ENCODE measurements around the gene IMPA2. TPM values are rescaled to one million over a fixed set of nuclear protein-coding genes. Genes with fewer than 3 reads are reported as not detected.

Gene IMPA2
- total and polyA plus RNA-seq, 2 of the 4 experiments (the other 2 are of a cell fraction): 5.4 to 5.5 TPM

GRCh38 chr18:12029786-12030584, 48.7 kb downstream of the IMPA2 start:
- Histone ChIP-seq H4K91ac (ENCODE audit: insufficient read depth, low read depth, low read length) (no peak overlapping the region), H4K5ac (ENCODE audit: low read depth, low read length) (no peak overlapping the region), H3K4me2 (ENCODE audit: low read depth, low read length) (no peak overlapping the region), H2BK20ac (ENCODE audit: low read depth, low read length) (no peak overlapping the region), H2BK15ac (ENCODE audit: low read depth, low read length) (no peak overlapping the region), H4K8ac (ENCODE audit: low read depth in 2 of 2, low read length in 2 of 2) (no peak overlapping the region), H3K9me3 (ENCODE audit: control insufficient read depth, insufficient read depth, low read length) (no peaks in the 10 kb centered on the region), H3K9me1 (ENCODE audit: insufficient read depth, low read length) (peaks cover 3% of the 10 kb centered on the region; the same call in 1 of the 2 replicates), H3K79me1 (ENCODE audit: low read depth in 1 of 2, low read length in 2 of 2) (no peaks in the 10 kb centered on the region), H2AK9ac (replicated peaks; ENCODE audit: low read depth, low read length, poor library complexity) (no peak overlapping the region), H3K18ac (ENCODE audit: low read depth, low read length) (no peak overlapping the region), H3K14ac (replicated peaks; ENCODE audit: low read depth, low read length) (no peak overlapping the region), H3K4me3 (ENCODE audit: insufficient read depth, low read depth, low read length) (no peak overlapping the region), H3K9ac (ENCODE audit: low read depth, low read length) (no peak overlapping the region), H4K20me1 (ENCODE audit: insufficient read depth, low read length) (no peaks in the 10 kb centered on the region), H2AK5ac (ENCODE audit: low read depth, low read length) (no peak overlapping the region), H2BK120ac (ENCODE audit: low read depth, low read length) (no peak overlapping the region), H3K23ac (ENCODE audit: low read depth, low read length) (no peak overlapping the region), H3K36me3 (ENCODE audit: control insufficient read depth, insufficient read depth, low read length) (peaks cover 17% of the 10 kb centered on the region), H2BK5ac (ENCODE audit: low read depth, low read length, poor library complexity, severe bottlenecking) (no peak overlapping the region), H3K4ac (ENCODE audit: low read depth, low read length) (no peak overlapping the region), H2AFZ (replicated peaks; ENCODE audit: low read length, poor library complexity) (no peak overlapping the region), H3K27ac (ENCODE audit: insufficient read depth, low read length) (no peak overlapping the region), H3K56ac (ENCODE audit: extremely low read depth, insufficient read depth, low read length) (no peak overlapping the region), H3K27me3 (ENCODE audit: control insufficient read depth, insufficient read depth, low read length) (no peaks in the 10 kb centered on the region), H3K4me1 (ENCODE audit: control insufficient read depth, insufficient read depth, low read length) (peaks cover 25% of the 10 kb centered on the region)
- intact Hi-C loops (cut with micrococcal nuclease) (no loop called here), dilution Hi-C loops (cut with HindIII; ENCODE audit: low sequenced_read_pairs, unreplicated experiment) (no loop called here), in situ Hi-C loops (cut with MboI; ENCODE audit: low sequenced_read_pairs) (no loop called here)
- DNase-seq (no peak), ATAC-seq (ENCODE audit: low read depth) (no peak)
- WGBS, 2 experiments (ENCODE audit: extremely low coverage in 2 of 2, insufficient read length in 1 of 2): 88% methylated on average over 13 of the region's 21 CpGs; no CpG with 5 or more reads in 1 of the 2 experiments
- ChIA-PET CTCF (interaction anchor here (1.0 kb wide), 2 partner anchors 9 to 242 kb away, joined by 3 to 4 read pairs; no protein-coding TSS in a partner anchor), POLR2A (ENCODE audit: unreplicated experiment) (no interaction called here)
- no TSS peak for BruUV-seq (replicated peaks)
- TF ChIP-seq NFE2L2 (IDR thresholded peaks at IDR 0.05; ENCODE audit: low read depth, low read length) (no peak), CHD1 (IDR thresholded peaks at IDR 0.05; ENCODE audit: low read depth, low read length) (no peak), SMC3 (IDR thresholded peaks at IDR 0.05; ENCODE audit: low read depth, low read length) (no peak), MXI1 (IDR thresholded peaks at IDR 0.05; ENCODE audit: borderline replicate concordance, low read depth, low read length) (no peak), MAZ (IDR thresholded peaks at IDR 0.05; ENCODE audit: borderline replicate concordance, low read depth, low read length) (no peak), CTCF (conservative IDR thresholded peaks at IDR 0.05; ENCODE audit: low read depth, low read length) (no peak), POLR2A (IDR thresholded peaks at IDR 0.05; ENCODE audit: low read depth, low read length) (no peak), BHLHE40 (IDR thresholded peaks at IDR 0.05; ENCODE audit: low read depth, low read length) (no peak), RFX5 (IDR thresholded peaks at IDR 0.05; ENCODE audit: low read depth, low read length) (no peak), FOS (IDR thresholded peaks at IDR 0.05; ENCODE audit: low read depth, low read length) (no peak)
